Measurements from ENCODE around the gene STK24. TPM values are rescaled to one million over a fixed set of nuclear protein-coding genes. Genes with fewer than 3 reads are reported as not detected.

STK24 gene
- total and polyA plus RNA-seq, 2 experiments from 2014 or later: 83.3 to 98.0 TPM

DNA sequence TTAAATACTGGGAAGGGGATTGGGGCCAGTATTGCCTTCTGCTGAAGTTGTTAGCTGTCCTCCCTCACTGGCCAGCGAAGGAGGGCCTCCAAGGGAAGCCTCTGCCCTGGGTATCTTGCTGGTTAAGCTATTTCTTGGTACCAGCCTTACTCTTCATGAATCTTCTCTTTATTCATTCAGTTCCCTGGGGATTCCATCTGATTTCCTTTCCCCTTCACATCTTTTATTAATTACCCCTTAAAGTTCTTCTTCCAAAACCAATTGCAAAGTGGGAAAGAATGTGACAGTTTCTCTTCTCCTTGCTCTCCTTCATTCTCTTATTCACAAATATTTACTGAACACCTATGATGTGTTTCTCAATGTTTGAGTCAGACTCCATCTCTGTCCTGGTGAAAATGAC lies 36.7 kb upstream of the STK24 start:
- H3K9me3 ChIP-seq (ENCODE audit: low read depth): no peaks in the 10 kb centered on the region
- TF ChIP-seq, protein P1, sequence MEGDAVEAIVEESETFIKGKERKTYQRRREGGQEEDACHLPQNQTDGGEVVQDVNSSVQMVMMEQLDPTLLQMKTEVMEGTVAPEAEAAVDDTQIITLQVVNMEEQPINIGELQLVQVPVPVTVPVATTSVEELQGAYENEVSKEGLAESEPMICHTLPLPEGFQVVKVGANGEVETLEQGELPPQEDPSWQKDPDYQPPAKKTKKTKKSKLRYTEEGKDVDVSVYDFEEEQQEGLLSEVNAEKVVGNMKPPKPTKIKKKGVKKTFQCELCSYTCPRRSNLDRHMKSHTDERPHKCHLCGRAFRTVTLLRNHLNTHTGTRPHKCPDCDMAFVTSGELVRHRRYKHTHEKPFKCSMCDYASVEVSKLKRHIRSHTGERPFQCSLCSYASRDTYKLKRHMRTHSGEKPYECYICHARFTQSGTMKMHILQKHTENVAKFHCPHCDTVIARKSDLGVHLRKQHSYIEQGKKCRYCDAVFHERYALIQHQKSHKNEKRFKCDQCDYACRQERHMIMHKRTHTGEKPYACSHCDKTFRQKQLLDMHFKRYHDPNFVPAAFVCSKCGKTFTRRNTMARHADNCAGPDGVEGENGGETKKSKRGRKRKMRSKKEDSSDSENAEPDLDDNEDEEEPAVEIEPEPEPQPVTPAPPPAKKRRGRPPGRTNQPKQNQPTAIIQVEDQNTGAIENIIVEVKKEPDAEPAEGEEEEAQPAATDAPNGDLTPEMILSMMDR (IDR thresholded peaks at IDR 0.05; ENCODE audit: low read depth, low read length): no peak

DNA sequence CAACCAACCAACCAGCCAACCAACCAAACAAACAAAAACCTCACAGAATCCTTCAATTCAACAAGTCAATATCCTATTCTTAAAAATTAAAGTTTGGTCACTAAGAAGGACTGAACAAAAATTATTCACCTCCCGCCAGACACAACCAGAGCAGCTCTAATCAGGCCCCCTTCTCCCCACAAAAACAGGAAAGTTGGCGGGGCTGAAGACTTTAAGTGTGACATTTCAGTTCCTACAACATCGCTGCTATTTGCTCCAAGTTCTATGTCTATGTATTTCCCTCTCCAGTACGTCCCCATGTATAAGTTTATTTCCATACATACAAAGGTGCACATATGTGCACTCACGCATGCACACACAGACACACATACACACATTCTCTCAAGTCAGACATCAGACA lies 32.8 kb upstream of the STK24 start:
- Histone ChIP-seq H3K9me3 (ENCODE audit: low read depth) (no peaks in the 10 kb centered on the region), H3K4me3 (no peak overlapping the region), H3K36me3 (no peaks in the 10 kb centered on the region), H3K27me3 (no peaks in the 10 kb centered on the region), H3K4me1 (ENCODE audit: low read depth) (no peaks in the 10 kb centered on the region), H3K27ac (no peak overlapping the region)
- DNase-seq (ENCODE audit: low read depth in 1 of 2, low spot score in 1 of 2): no peak
- TF ChIP-seq, protein P1 (IDR thresholded peaks at IDR 0.05; ENCODE audit: low read depth, low read length): no peak

More for the DNA sequence above, 36.7 kb upstream of the STK24 start:
- Histone ChIP-seq H3K4me3 (no peak overlapping the region), H3K27me3 (no peaks in the 10 kb centered on the region), H3K27ac (no peak overlapping the region), H3K4me1 (ENCODE audit: low read depth) (no peaks in the 10 kb centered on the region), H3K36me3 (no peaks in the 10 kb centered on the region)
- no peak for DNase-seq (ENCODE audit: low read depth in 1 of 2, low spot score in 1 of 2)

DNA sequence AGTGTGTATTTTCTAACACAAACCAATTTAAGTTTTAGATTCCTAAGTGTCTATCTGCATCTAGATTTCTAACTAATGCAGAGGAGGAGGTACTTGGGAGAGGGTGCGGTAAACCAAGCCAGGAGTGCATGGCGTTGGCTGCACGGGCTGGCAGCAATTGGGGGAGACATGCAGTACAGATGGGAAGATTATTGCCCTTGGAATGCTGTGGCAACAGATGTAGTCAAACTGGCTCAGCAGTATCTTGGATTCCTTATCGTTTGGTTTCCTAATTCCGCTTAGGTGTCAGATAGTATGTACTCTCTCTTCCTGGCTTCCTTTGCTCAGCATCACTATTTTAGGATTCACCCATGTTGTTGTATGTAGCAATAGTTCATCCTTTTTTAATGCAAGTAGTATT lies 29.4 kb upstream of the STK24 start:
- TF ChIP-seq, protein P1 (IDR thresholded peaks at IDR 0.05; ENCODE audit: low read depth, low read length): no peak
- H3K4me3 ChIP-seq: no peak overlapping the region
- DNase-seq (ENCODE audit: low read depth in 1 of 2, low spot score in 1 of 2): peak in 1 of 2 donors; percentile 16
- H3K27me3 ChIP-seq: no peaks in the 10 kb centered on the region
- H3K4me1 ChIP-seq (ENCODE audit: low read depth): no peaks in the 10 kb centered on the region
- no peaks in the 10 kb centered on the region for H3K36me3 ChIP-seq
- no peak overlapping the region for H3K27ac ChIP-seq
- H3K9me3 ChIP-seq (ENCODE audit: low read depth): no peaks in the 10 kb centered on the region

DNA sequence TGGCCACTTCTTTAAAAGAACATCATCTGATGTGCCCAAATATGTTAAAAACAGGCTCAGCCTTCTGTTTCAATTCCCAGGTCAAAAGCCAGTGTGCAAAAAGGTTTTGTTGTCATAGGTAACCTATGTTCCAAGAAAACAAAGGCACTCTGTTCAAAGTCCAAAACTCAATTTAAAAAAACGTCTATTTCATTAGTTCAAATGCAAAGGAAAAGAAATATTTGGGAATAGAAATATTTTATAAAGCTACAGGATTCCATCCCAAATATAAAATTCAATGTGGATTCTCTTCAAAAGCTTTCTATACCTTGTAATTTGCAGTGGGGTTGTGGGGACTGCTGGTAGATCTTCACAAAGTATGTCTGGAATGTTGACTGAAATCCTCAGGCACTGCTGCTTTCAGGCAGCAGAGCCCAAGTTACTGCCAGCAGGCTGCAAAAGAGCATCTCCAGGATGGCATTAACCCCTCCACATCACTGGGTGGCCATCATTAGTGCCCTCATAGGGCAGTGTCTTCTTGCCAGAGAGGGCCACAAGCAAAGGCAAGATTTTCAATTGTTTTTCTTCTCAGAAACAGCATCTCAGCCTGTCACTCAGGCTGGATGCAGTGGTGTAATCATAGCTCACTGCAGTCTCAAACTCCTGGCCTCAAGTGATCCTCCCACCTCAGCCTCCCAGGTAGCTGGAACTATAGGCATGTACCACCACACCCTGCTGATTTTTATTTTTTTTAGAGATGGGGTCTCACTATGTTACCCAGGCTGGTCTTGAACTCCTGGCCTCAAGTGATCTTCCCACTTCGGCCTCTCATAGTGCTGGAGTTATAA lies 22.8 kb upstream of the STK24 start:
- DNase-seq (ENCODE audit: low read depth in 1 of 2, low spot score in 1 of 2): peak in 1 of 2 donors; percentile 52
- TF ChIP-seq, protein P1 (IDR thresholded peaks at IDR 0.05; ENCODE audit: low read depth, low read length): no peak
- no peaks in the 10 kb centered on the region for H3K4me1 ChIP-seq (ENCODE audit: low read depth)
- H3K27ac ChIP-seq: no peak overlapping the region
- H3K4me3 ChIP-seq: no peak overlapping the region
- H3K9me3 ChIP-seq (ENCODE audit: low read depth): no peaks in the 10 kb centered on the region
- H3K27me3 ChIP-seq: no peaks in the 10 kb centered on the region
- H3K36me3 ChIP-seq: no peaks in the 10 kb centered on the region

DNA sequence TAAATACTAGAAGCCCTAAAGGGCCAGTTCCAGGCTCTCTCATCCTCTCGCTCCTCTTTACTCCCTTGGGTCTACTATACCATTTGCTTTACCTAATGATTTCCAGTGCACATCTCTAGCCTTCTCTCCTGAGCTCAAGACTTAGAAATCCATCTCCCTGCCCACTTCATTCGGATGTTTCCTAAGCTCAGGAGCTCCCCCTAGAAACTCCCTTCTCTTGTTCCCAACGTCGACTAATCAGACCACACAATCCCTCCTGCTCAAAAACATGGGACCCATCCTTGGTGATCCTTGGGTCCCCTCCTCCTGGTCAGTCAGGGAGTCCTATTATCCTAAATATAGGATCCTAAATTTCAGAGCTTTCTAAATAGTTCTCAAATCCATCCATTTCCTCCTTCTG lies 21.1 kb upstream of the STK24 start:
- H3K4me3 ChIP-seq: no peak overlapping the region
- H3K27ac ChIP-seq: no peak overlapping the region
- peak in 1 of 2 donors; percentile 25 for DNase-seq (ENCODE audit: low read depth in 1 of 2, low spot score in 1 of 2)
- H3K27me3 ChIP-seq: no peaks in the 10 kb centered on the region
- H3K36me3 ChIP-seq: no peaks in the 10 kb centered on the region
- no peaks in the 10 kb centered on the region for H3K4me1 ChIP-seq (ENCODE audit: low read depth)
- TF ChIP-seq, protein P1 (IDR thresholded peaks at IDR 0.05; ENCODE audit: low read depth, low read length): peak; percentile 31
- no peaks in the 10 kb centered on the region for H3K9me3 ChIP-seq (ENCODE audit: low read depth)
